Pancreas (tissue), 10 donors: ENCODE results near the gene VPS9D1. TPM values are rescaled to one million over a fixed set of nuclear protein-coding genes. Genes with fewer than 3 reads are reported as not detected.
"Not testable (repeated sequence)": the region's sequence is repeated elsewhere in the genome, so short reads cannot be mapped to it uniquely, and the experiment has no call there.

Experiments used
- ATAC-seq, 4 donors: fragments of 200-7000 bp; cut with Tn5 transposase; one replicate each; pipeline versions ENCODE4 v1.8.0 to v1.9.1; 2020; ENCODE audit warnings: mild to moderate bottlenecking in 4 of 4, moderate library complexity in 4 of 4
- DNase-seq, 6 donors: peaks; one replicate each; pipeline ENCODE4 v3.0.0-alpha.2; 2020
- FAIRE-seq: peaks from 2 replicates; lab custom pipeline; 2012; peaks lifted over from hg19 to GRCh38; lab: Jason Lieb, UNC
- H3K27ac ChIP-seq, 4 donors: fragments of 200-600 bp; sonication (generic); 1 replicate in 3 of 4; 2 replicates in 1 of 4; pipeline versions ENCODE4 v1.5.0 to v1.8.0; 2020
- H3K27me3 ChIP-seq, 4 donors: fragments of 200-600 bp; one replicate each; pipeline ENCODE4 v1.8.0; 2021
- H3K36me3 ChIP-seq, 3 donors: fragments of 200-600 bp; sonication (generic) in 1 of 3; one replicate each; pipeline versions ENCODE4 v1.5.0 to v1.8.0; 2020 to 2021
- H3K4me1 ChIP-seq, 3 donors: fragments of 200-600 bp; one replicate each; pipeline ENCODE4 v1.8.0; 2021
- H3K4me3 ChIP-seq, 4 donors: fragments of 200-600 bp; sonication (generic) in 2 of 4; one replicate each; pipeline versions ENCODE4 v1.5.0 to v1.8.0; 2020 to 2021
- H3K9me3 ChIP-seq, 4 donors: fragments of 200-600 bp; one replicate each; pipeline ENCODE4 v1.8.0; 2021
- CTCF ChIP-seq, 4 donors: fragments of 200-600 bp; sonication (generic) in 3 of 4; IDR thresholded peaks; one replicate each; pipeline versions ENCODE4 v1.5.0 to v1.8.0; 2021; ENCODE audit warnings: antibody characterized with exemption in 4 of 4
- WGBS, 2 donors: extraction: QIAGEN DNeasy Blood & Tissue Kit; methylation state at CpG; one replicate each; pipeline ENCODE4 v1.1.7; 2013; 5-methylcytosine and 5-hydroxymethylcytosine counted together
- intact Hi-C, 3 donors: fragments of 100-400 bp; cut with DNase I; formaldehyde crosslinking; loops; one replicate each; pipeline versions ENCODE4 v1.11.1 to v1.14.2; 2022
- polyA plus RNA-seq, 2 donors: library from polyadenylated mRNA; stranded (reverse); fragments of 200-250 nt; gene quantifications; one replicate each; pipeline ENCODE4 v1.2.3, GENCODE V29; 2013
- total RNA-seq, 6 donors: library from RNA; stranded (reverse); fragmentation: NEBNext Ultra II Directional in 4 of 6; extraction: Animal tissue kit (Norgen Biotek cat#: 25700) in 4 of 6; gene quantifications; one replicate each; pipeline versions ENCODE4 v1.2.1 to v1.2.4, GENCODE V29; 2021 to 2023
- donor health status: healthy with polysubstance abuse.
- donor health status: DM: no; HTN: no; CAD: no; lungs with moderate emphysema.
- donor health status: DM: no; HTN: no; CAD: no.
- donor health status: control.
- donor health status: control.
- donor health status: Bipolar disorder and iron deficiency.
- donor health status: DM: yes; HTN: yes; CAD: no.
- donor health status: DM: no; HTN: no; CAD: no.
- donor health status: DM: no; HTN: no; CAD: no.
- donor health status: DM: yes; HTN: yes; CAD: no.

VPS9D1 gene
- total and polyA plus RNA-seq, 8 donors, result 3.9 to 30.1 (median 6.4) TPM

- Histone ChIP-seq H3K27ac (no peak overlapping the region), H3K4me3 (no peak overlapping the region), H3K9me3 (no peaks in the 10 kb centered on the region), H3K4me1 (peaks cover 9 to 16% (median 12%) of the 10 kb centered on the region in 3 donors), H3K27me3 (no peaks in the 10 kb centered on the region), H3K36me3 (peaks cover 0 to 36% (median 35%) of the 10 kb centered on the region in 3 donors)
- FAIRE-seq (no peak), ATAC-seq (no peak), DNase-seq (peak in 1 of 6 donors; percentile 64)
- intact Hi-C loops, result no loop called here
- WGBS, 2 donors, result 93 to 94% methylated on average over 21 of the region's 21 CpGs
- no peak for TF ChIP-seq CTCF (IDR thresholded peaks at IDR 0.05)
These were observed 29.3 kb downstream of the VPS9D1 start for GRCh38 chr16:89691231-89691985.

- Histone ChIP-seq H3K9me3 (no peaks in the 10 kb centered on the region), H3K27me3 (no peaks in the 10 kb centered on the region), H3K36me3 (peaks cover 0 to 36% (median 35%) of the 10 kb centered on the region in 3 donors), H3K4me1 (peaks cover 9 to 16% (median 12%) of the 10 kb centered on the region in 3 donors), H3K4me3 (no peak overlapping the region), H3K27ac (no peak overlapping the region)
- 88 to 93% methylated on average over 16 of the region's 16 CpGs for whole genome bisulfite sequencing, 2 donors
- DNase-seq (peak in 1 of 6 donors; percentile 42), FAIRE-seq (no peak), ATAC-seq (no peak)
- intact Hi-C loops, result no loop called here
- TF ChIP-seq CTCF (IDR thresholded peaks at IDR 0.05), result no peak
These were observed 30.3 kb downstream of the VPS9D1 start for GRCh38 chr16:89690392-89690901.

GRCh38 chr16:89689621-89690020, 31.1 kb downstream of the VPS9D1 start:
- FAIRE-seq, H3K27me3 ChIP-seq, H3K4me3 ChIP-seq, ATAC-seq, H3K27ac ChIP-seq, intact Hi-C loops, H3K9me3 ChIP-seq: not testable (repeated sequence)
- peaks cover 9 to 16% (median 12%) of the 10 kb centered on the region in 3 donors for H3K4me1 ChIP-seq
- 76 to 92% methylated on average over 4 of the region's 4 CpGs for WGBS, 2 donors
- DNase-seq, result peak in 1 of 6 donors; percentile 17
- peaks cover 0 to 36% (median 35%) of the 10 kb centered on the region in 3 donors for H3K36me3 ChIP-seq

- no peak overlapping the region for H3K27ac ChIP-seq
- peaks cover 9 to 16% (median 12%) of the 10 kb centered on the region in 3 donors for H3K4me1 ChIP-seq
- intact Hi-C loops, result no loop called here
- H3K4me3 ChIP-seq, result no peak overlapping the region
- H3K36me3 ChIP-seq, result peaks cover 0 to 32% (median 32%) of the 10 kb centered on the region in 3 donors
- H3K9me3 ChIP-seq, result no peaks in the 10 kb centered on the region
- TF ChIP-seq CTCF (IDR thresholded peaks at IDR 0.05), result no peak
- DNase-seq, result peak in 1 of 6 donors; percentile 28
- 90 to 91% methylated on average over 13 of the region's 13 CpGs for WGBS, 2 donors
- H3K27me3 ChIP-seq, result no peaks in the 10 kb centered on the region
- no peak for ATAC-seq
- no peak for FAIRE-seq
These were observed 31.6 kb downstream of the VPS9D1 start for GRCh38 chr16:89689142-89689541.

GRCh38 chr16:89688395-89688794, 32.3 kb downstream of the VPS9D1 start:
- Histone ChIP-seq H3K9me3 (no peaks in the 10 kb centered on the region), H3K27ac (peak overlapping the region in 1 of 4 donors; percentile 87), H3K27me3 (no peaks in the 10 kb centered on the region), H3K4me1 (peaks cover 9 to 16% (median 12%) of the 10 kb centered on the region in 3 donors), H3K4me3 (no peak overlapping the region), H3K36me3 (peaks cover 0 to 24% (median 24%) of the 10 kb centered on the region in 3 donors)
- peak in 1 of 6 donors; percentile 9 for DNase-seq
- intact Hi-C loops, result no loop called here
- WGBS, 2 donors, result 61 to 62% methylated on average over 5 of the region's 5 CpGs
- no peak for TF ChIP-seq CTCF (IDR thresholded peaks at IDR 0.05)
- FAIRE-seq, result no peak
- no peak for ATAC-seq
